Tibial artery (tissue), 4 donors: ENCODE data around the gene SH2B2.

Experiments used
- DNase-seq, 2 donors: peaks; one replicate each; pipeline ENCODE4 v3.0.0-alpha.2; 2019
- H3K27ac ChIP-seq, 2 donors: fragments of 200-600 bp; sonication (generic) in 1 of 2; 1 replicate in 1 of 2; 2 replicates in 1 of 2; pipeline ENCODE4 v1.5.1; 2018 to 2019; ENCODE audit warnings: mild to moderate bottlenecking in 1 of 2
- H3K27me3 ChIP-seq, 2 donors: fragments of 200-600 bp; sonication (generic) in 1 of 2; one replicate each; pipeline versions ENCODE4 v1.5.1 to v1.6.0; 2016 to 2019
- H3K36me3 ChIP-seq, 3 donors: fragments of 200-600 bp; sonication (generic) in 2 of 3; one replicate each; pipeline ENCODE4 v1.5.1; 2016 to 2019; ENCODE audit warnings: mild to moderate bottlenecking in 2 of 3
- H3K4me1 ChIP-seq, 4 donors: fragments of 200-600 bp; sonication (generic) in 2 of 4; 1 replicate in 3 of 4; 2 replicates in 1 of 4; pipeline ENCODE4 v1.5.1; 2016 to 2019
- H3K4me3 ChIP-seq, 2 donors: fragments of 200-600 bp; sonication (generic) in 1 of 2; 1 replicate in 1 of 2; 2 replicates in 1 of 2; pipeline ENCODE4 v1.5.1; 2018 to 2019; ENCODE audit warnings: mild to moderate bottlenecking in 2 of 2
- H3K9me3 ChIP-seq, 3 donors: fragments of 200-600 bp; sonication (generic) in 1 of 3; one replicate each; pipeline ENCODE4 v1.5.1; 2016 to 2019
- intact Hi-C: fragments of 100-400 bp; cut with DNase I; formaldehyde crosslinking; loops from one replicate; pipeline ENCODE4 v1.15.0; 2023; ENCODE audit warnings: low total_unique reads
- TF ChIP-seq, protein P1 (sequence below), 2 experiments: fragments of 200-600 bp in 1 of 2; fragments of 450-650 bp in 1 of 2; IDR thresholded peaks; one replicate each; pipeline ENCODE4 v1.5.1; 2017 to 2019; ENCODE audit warnings: antibody characterized with exemption in 2 of 2, mild to moderate bottlenecking in 1 of 2, moderate library complexity in 1 of 2

SH2B2 gene

DNA sequence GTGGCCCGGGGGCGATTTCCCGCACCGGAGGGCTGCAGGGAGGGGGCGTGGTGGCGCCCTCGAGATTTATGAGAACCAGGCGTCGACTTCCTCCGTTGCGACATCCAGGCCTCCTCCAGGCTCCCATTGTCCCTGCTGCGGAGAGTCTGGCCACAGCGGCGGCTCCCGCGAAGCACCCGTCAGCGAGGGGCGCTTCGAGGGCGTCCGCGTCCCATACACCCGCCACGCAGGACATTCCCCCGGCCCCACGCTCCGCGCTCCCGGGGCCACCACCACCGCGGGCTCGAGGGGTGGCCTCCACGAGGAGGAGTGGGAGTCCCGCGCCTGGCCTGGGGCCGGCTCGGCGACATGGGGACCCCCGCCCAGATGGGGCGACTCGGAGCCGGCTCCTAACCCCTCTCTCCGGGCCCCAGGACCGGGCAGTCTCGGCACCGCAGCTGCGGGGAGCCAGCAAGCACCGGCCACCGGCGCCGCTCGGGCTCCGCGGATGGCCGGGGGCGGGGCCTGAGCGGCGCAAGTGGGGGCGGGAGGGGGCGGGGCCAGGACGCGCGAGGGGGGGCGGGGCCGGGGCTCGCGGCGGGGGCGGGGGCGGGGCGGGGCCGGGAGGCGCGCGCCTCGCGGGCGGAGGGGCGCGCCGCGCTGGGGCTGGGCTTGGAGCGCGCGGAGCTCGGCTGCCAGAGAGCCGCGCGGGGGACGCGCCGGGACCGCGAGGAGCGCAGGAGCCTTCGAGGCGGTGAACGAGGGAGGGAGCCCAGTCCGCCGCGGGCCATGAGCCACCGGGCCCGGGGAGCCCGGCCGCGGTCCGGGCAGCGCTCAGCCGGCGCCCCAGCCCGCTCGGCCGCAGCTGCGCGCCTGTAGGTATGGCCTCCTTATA, at the start of gene SH2B2:
Gene SH2B2, plus strand, starts transcription at position 632 of the 874 bp plus-strand sequence. CDS start 13,683 bp downstream, outside the sequence.
- peak; percentile 82 to 88 for DNase-seq
- Histone ChIP-seq H3K36me3 (no peaks in the 10 kb centered on the region), H3K27me3 (no peaks in the 10 kb centered on the region), H3K27ac (peak within 1 kb of the TSS; percentile 75 to 77), H3K9me3 (no peaks in the 10 kb centered on the region), H3K4me1 (peaks cover 0 to 27% (median 17%) of the 10 kb centered on the region in 4 donors), H3K4me3 (peak within 1 kb of the TSS; percentile 74 to 92)
- intact Hi-C loops, result no loop called here
- TF ChIP-seq, protein P1, sequence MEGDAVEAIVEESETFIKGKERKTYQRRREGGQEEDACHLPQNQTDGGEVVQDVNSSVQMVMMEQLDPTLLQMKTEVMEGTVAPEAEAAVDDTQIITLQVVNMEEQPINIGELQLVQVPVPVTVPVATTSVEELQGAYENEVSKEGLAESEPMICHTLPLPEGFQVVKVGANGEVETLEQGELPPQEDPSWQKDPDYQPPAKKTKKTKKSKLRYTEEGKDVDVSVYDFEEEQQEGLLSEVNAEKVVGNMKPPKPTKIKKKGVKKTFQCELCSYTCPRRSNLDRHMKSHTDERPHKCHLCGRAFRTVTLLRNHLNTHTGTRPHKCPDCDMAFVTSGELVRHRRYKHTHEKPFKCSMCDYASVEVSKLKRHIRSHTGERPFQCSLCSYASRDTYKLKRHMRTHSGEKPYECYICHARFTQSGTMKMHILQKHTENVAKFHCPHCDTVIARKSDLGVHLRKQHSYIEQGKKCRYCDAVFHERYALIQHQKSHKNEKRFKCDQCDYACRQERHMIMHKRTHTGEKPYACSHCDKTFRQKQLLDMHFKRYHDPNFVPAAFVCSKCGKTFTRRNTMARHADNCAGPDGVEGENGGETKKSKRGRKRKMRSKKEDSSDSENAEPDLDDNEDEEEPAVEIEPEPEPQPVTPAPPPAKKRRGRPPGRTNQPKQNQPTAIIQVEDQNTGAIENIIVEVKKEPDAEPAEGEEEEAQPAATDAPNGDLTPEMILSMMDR (IDR thresholded peaks at IDR 0.05), result no peak

DNA sequence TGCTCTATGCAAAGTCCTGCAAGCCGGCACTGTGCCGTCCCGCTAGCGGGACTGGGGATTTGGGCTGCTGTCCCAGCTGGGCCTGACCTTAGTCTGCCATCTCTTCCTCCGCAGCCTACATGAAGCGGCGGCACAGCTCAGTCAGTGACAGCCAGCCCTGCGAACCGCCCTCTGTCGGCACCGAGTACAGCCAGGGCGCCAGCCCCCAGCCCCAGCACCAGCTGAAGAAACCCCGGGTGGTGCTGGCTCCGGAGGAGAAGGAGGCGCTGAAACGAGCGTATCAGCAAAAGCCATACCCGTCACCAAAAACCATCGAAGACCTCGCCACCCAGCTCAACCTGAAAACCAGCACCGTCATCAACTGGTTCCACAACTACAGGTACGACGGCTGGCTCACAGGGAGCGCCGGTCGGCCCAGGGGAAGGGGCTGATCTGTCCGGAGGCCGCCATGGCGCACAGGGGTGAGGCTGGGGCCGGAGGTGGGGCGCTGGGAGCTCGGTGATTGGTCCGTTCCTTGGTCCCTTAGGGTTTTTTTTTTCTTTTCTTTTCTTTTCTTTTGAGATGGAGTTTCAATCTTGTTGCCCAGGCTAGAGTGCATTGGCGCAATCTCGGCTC, 47.4 kb upstream of the SH2B2 start:
- Histone ChIP-seq H3K4me1 (peaks cover 0 to 5% (median 0%) of the 10 kb centered on the region in 4 donors), H3K36me3 (peaks cover 16 to 70% (median 31%) of the 10 kb centered on the region in 3 donors), H3K27ac (no peak overlapping the region), H3K4me3 (no peak overlapping the region), H3K27me3 (no peaks in the 10 kb centered on the region), H3K9me3 (no peaks in the 10 kb centered on the region)
- TF ChIP-seq, protein P1 (IDR thresholded peaks at IDR 0.05), result no peak
- DNase-seq, result no peak
- intact Hi-C loops, result loop anchor here (5.0 to 10.0 kb wide), 2 partner anchors 495 to 552 kb away; no protein-coding TSS in a partner anchor

DNA sequence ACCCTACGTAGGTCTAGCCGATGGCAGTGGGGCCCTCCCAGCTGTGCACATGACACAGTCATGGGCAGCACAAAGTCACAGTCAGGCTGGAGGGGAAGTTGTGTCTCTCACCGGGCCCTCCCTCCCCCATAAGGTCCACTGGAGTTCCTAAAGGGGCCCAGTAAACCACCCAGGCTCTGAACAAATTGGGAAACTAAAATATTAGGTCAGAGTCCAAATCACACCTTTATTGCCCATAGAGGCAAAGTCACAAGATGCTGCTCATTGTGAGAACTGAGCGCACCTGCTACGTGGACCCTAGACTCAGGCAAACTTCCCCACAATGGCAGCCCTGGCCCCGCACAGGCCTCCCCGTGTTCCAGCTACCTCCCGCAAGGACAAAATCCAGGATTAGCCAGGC, 45.2 kb upstream of the SH2B2 start:
- DNase-seq, result no peak
- Histone ChIP-seq H3K27me3 (no peaks in the 10 kb centered on the region), H3K4me1 (peaks cover 0 to 2% (median 0%) of the 10 kb centered on the region in 4 donors), H3K36me3 (peaks cover 16 to 71% (median 31%) of the 10 kb centered on the region in 3 donors), H3K9me3 (no peaks in the 10 kb centered on the region), H3K27ac (no peak overlapping the region), H3K4me3 (no peak overlapping the region)
- intact Hi-C loops, result no loop called here
- TF ChIP-seq, protein P1 (IDR thresholded peaks at IDR 0.05), result no peak

DNA sequence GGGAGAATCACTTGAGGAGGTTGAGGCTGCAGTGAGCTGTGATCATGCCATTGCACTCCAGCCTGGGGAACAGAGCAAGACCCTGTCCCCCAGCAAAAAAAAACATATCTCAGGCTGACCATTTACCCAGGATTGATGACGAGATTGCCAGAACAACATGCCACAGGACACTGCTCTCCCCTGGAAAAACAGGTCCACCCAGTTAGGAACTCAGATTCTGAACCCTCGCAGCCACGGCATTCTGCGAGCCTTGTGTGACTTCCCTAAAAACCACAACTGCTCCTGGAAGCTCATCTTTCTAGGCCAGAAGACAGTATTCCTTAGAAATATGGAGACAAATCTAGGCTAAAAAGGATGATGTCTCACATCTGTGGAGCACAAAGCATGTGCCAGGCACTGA, 42.1 kb upstream of the SH2B2 start:
- no peak for DNase-seq
- TF ChIP-seq, protein P1 (IDR thresholded peaks at IDR 0.05), result no peak
- Histone ChIP-seq H3K4me3 (no peak overlapping the region), H3K4me1 (no peaks in the 10 kb centered on the region), H3K9me3 (no peaks in the 10 kb centered on the region), H3K27me3 (no peaks in the 10 kb centered on the region), H3K36me3 (peaks cover 9 to 79% (median 37%) of the 10 kb centered on the region in 3 donors), H3K27ac (no peak overlapping the region)
- intact Hi-C loops, result no loop called here

DNA sequence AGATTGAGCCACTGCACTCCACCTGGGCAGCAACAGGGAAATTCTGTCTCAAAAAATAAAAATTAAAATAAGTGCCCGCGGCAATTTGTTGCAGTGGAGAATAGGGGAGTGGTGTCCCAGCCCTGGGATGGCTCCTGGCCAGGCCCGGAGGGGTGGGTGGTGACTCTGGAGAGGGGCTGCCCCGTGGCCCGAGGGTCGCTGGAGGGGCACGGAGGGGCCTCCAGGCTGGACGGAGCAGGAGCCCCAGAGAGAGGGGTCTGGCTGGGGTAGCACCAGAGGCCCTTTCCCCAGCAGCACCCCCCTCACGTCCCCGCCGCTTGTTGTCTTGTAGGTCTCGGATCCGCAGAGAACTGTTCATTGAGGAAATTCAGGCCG, 38.6 kb upstream of the SH2B2 start:
- H3K4me1 ChIP-seq, result no peaks in the 10 kb centered on the region
- no peak overlapping the region for H3K4me3 ChIP-seq
- H3K27me3 ChIP-seq, result no peaks in the 10 kb centered on the region
- TF ChIP-seq, protein P1 (IDR thresholded peaks at IDR 0.05), result no peak
- intact Hi-C loops, result no loop called here
- H3K27ac ChIP-seq, result no peak overlapping the region
- no peaks in the 10 kb centered on the region for H3K9me3 ChIP-seq
- peaks cover 5 to 44% (median 27%) of the 10 kb centered on the region in 3 donors for H3K36me3 ChIP-seq
- DNase-seq, result no peak
